ENCODE measurements around the gene SDHAF3. TPM values are rescaled to one million over a fixed set of nuclear protein-coding genes. Genes with fewer than 3 reads are reported as not detected.

SDHAF3 gene
- total and polyA plus RNA-seq, 2 of the 8 experiments (the other 6 are each of a cell fraction or from before 2014, with no cell fraction given) = 12.0 to 31.3 TPM

- TF ChIP-seq JUN (IDR thresholded peaks at IDR 0.05; ENCODE audit: low read depth, low read length) (no peak), SRF (IDR thresholded peaks at IDR 0.05; ENCODE audit: low read depth, low read length) (no peak), SIN3A (conservative IDR thresholded peaks at IDR 0.05 in 1 of 2, IDR thresholded peaks at IDR 0.05 in 1 of 2; ENCODE audit: low read depth in 1 of 2, low read length in 2 of 2) (no peak), ATF3 (IDR thresholded peaks at IDR 0.05; ENCODE audit: insufficient read depth, low read depth, low read length) (no peak), CTCF (IDR thresholded peaks at IDR 0.05; ENCODE audit: control extremely low read depth in 1 of 3, insufficient read depth in 1 of 3, low read depth in 1 of 3, low read length in 3 of 3) (no peak), POLR2AphosphoS5 (IDR thresholded peaks at IDR 0.05; ENCODE audit: low read depth, low read length) (no peak), SAP30 (IDR thresholded peaks at IDR 0.05; ENCODE audit: insufficient read depth, insufficient replicate concordance, low read length) (no peak), CBX5 (IDR thresholded peaks at IDR 0.05; ENCODE audit: low read depth, low read length) (no peak)
Observed at GRCh38 chr7:97096661-97097060, 20.8 kb upstream of the SDHAF3 start (continued).

Data from H1 (cell line).